A673 (cell line): ENCODE results near the gene INHBE.

Experiments used
- CTCF ChIP-seq: fragments of 300-800, 200-600 bp; sonication (generic); conservative IDR thresholded peaks from 2 replicates; pipeline ENCODE4 v1.5.1; 2017; ENCODE audit warnings: low read depth, mild to moderate bottlenecking, antibody characterized with exemption, low read length, moderate library complexity, mixed read lengths
- EZH2 ChIP-seq: fragments of 200-600 bp; sonication (generic); IDR thresholded peaks from 2 replicates; pipeline ENCODE4 v1.6.1; 2017; ENCODE audit warnings: borderline replicate concordance, low read depth, mild to moderate bottlenecking, mixed read lengths, antibody characterized with exemption, low read length; ENCODE audit not compliant: poor library complexity, severe bottlenecking

DNA sequence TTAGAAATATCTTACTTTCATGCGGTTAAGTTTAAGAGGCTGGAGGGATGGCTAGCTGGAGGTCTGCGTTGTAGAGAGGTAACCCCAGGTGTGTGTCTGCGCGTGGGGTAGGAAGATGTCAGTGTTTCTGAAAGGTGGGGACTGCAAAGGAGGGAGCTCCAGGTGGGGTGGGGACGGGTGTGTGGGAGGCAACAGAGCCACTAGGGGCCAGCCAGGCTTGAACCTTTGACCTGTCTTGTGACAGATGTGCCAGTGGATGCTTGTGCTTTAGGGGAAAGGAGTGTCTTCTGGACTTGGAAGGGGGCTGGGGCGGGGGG lies 5.3 kb downstream of the INHBE start:
- TF ChIP-seq CTCF = no peak
- TF ChIP-seq EZH2 = no peak
